Bronchial epithelial cell (primary cell): ENCODE results near the gene GLYR1. TPM values are rescaled to one million over a fixed set of nuclear protein-coding genes. Genes with fewer than 3 reads are reported as not detected.

ENCODE experiments used
- DNase-seq: peaks from one replicate; pipeline ENCODE4 v3.0.0-alpha.2; 2010; ENCODE audit warnings: low read depth
- FAIRE-seq: peaks from 2 replicates; lab custom pipeline; 2011; peaks lifted over from hg19 to GRCh38; lab: Jason Lieb, UNC
- H3K27me3 ChIP-seq: 2 replicates; pipeline ENCODE4 v1.5.1; 2011; ENCODE audit warnings: low read length; ENCODE audit not compliant: control insufficient read depth, insufficient read depth
- H3K36me3 ChIP-seq: 2 replicates; pipeline ENCODE4 v1.5.1; 2011; ENCODE audit warnings: low read length; ENCODE audit not compliant: control insufficient read depth, insufficient read depth
- H3K4me3 ChIP-seq: 2 replicates; pipeline ENCODE4 v1.5.1; 2011; ENCODE audit warnings: mild to moderate bottlenecking, low read depth, low read length, control low read depth
- total RNA-seq: library from RNA; depleted of rRNA; stranded (reverse); fragments of >200 nt; gene quantifications from 2 replicates; pipeline ENCODE4 v1.2.1, GENCODE V29; 2014
- TF ChIP-seq, protein P1 (sequence below): IDR thresholded peaks from 2 replicates; pipeline ENCODE4 v1.5.1; 2011; ENCODE audit warnings: mild to moderate bottlenecking, moderate library complexity, low read length, control low read depth, inconsistent platforms; ENCODE audit not compliant: insufficient read depth, severe bottlenecking

GLYR1 gene
- total RNA-seq, 1 donor from 2014 or later, result 31.1 TPM

- FAIRE-seq (no peak), DNase-seq (no peak)
- peaks cover 75% of the 10 kb centered on the region for H3K36me3 ChIP-seq
- no peaks in the 10 kb centered on the region for H3K27me3 ChIP-seq
- no peak overlapping the region for H3K4me3 ChIP-seq
- TF ChIP-seq, protein P1, sequence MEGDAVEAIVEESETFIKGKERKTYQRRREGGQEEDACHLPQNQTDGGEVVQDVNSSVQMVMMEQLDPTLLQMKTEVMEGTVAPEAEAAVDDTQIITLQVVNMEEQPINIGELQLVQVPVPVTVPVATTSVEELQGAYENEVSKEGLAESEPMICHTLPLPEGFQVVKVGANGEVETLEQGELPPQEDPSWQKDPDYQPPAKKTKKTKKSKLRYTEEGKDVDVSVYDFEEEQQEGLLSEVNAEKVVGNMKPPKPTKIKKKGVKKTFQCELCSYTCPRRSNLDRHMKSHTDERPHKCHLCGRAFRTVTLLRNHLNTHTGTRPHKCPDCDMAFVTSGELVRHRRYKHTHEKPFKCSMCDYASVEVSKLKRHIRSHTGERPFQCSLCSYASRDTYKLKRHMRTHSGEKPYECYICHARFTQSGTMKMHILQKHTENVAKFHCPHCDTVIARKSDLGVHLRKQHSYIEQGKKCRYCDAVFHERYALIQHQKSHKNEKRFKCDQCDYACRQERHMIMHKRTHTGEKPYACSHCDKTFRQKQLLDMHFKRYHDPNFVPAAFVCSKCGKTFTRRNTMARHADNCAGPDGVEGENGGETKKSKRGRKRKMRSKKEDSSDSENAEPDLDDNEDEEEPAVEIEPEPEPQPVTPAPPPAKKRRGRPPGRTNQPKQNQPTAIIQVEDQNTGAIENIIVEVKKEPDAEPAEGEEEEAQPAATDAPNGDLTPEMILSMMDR, result no peak
Observed at GRCh38 chr16:4888428-4889135, 41.5 kb upstream of the GLYR1 start.

GRCh38 chr16:4886151-4886550 is 39.1 kb upstream of the GLYR1 start:
- H3K36me3 ChIP-seq, result peaks cover 65% of the 10 kb centered on the region
- TF ChIP-seq, protein P1, result no peak
- no peaks in the 10 kb centered on the region for H3K27me3 ChIP-seq
- FAIRE-seq (peak; percentile 80), DNase-seq (no peak)
- H3K4me3 ChIP-seq, result no peak overlapping the region

DNA sequence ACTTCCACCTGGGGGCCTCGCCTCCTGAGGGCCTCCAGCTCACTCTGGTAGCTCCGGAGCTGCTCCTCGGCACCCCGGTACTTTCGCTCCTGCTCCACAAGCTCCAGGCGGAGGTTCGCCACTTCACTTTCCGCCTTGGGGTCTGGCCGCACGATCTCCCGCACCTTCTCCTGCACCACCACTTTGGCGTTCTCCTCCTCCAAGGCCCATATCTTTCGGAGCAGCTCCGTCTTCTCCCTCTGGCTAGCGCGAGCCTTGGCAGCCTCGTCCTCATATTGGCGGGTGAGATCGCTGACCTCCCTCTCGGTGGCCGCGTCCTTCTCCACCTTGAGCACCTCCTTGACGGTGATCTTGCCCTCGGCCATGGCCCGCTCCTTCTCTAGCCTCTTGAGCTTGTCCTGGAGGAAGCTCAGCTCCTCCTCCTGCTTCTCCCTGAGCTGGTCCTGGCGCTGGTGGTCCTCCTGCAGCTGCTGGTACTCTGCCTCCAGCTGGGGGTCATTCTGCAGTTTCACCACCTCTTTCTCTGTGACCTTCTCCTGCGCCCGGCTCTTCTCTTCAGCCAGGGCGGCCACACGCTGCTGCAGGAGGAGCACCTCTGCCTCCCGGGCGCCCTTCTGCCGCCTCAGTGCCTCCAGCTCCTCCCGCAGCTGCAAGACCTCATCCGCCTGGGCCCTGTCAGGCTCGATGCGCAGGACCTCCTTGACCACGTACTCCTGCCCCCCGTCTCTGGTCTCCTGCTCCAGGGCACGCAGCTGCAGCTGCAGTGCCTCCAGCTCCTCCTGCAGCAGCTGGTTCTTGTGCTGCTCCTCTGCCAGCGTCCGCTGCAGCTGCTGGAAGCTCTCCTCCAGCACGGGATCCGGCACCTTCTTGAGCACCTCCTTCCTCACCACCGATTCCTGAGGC is 38.1 kb upstream of the GLYR1 start:
- no peak for FAIRE-seq
- TF ChIP-seq, protein P1, result no peak
- Histone ChIP-seq H3K27me3 (no peaks in the 10 kb centered on the region), H3K36me3 (peaks cover 60% of the 10 kb centered on the region), H3K4me3 (no peak overlapping the region)
- no peak for DNase-seq

GRCh38 chr16:4884209-4884608 is 37.1 kb upstream of the GLYR1 start:
- no peak for DNase-seq
- TF ChIP-seq, protein P1, result no peak
- H3K27me3 ChIP-seq, result no peaks in the 10 kb centered on the region
- no peak for FAIRE-seq
- H3K4me3 ChIP-seq, result no peak overlapping the region
- peaks cover 59% of the 10 kb centered on the region for H3K36me3 ChIP-seq

- Histone ChIP-seq H3K27me3 (no peaks in the 10 kb centered on the region), H3K36me3 (peaks cover 56% of the 10 kb centered on the region), H3K4me3 (no peak overlapping the region)
- DNase-seq (no peak), FAIRE-seq (no peak)
- TF ChIP-seq, protein P1, result no peak
Observed at GRCh38 chr16:4883501-4883900, 36.4 kb upstream of the GLYR1 start.
